Measurements from ENCODE around the gene LIPN.

The LIPN gene

GRCh38 chr10:88786032-88786770 lies 26.4 kb downstream of the LIPN start:
- no peak for DNase-seq

- no peak for DNase-seq
Observed at GRCh38 chr10:88787463-88787862, 27.6 kb downstream of the LIPN start.

DNA sequence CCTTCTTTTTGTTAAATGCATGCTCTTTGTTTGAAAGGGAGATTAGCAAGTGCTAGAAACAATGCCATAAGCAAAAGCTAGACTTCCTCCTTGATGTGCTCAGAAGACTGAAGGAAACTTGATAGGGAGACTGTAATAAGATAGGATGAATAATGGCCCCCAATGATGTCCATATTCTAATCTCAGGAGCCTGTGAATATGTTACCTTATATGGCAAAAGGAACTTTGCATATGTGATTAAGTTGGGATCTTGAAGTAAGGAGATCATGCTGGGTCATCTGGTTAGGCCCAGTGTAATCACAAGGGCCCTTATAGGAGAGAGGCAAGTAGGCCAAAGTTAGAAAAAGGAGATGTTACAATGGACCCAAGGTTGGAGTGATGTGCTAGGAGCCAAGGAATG lies 29.1 kb downstream of the LIPN start:
- no peak for DNase-seq

- no peak for DNase-seq
Observed at GRCh38 chr10:88791924-88792323, 32.1 kb downstream of the LIPN start.

GRCh38 chr10:88792661-88793060 lies 32.8 kb downstream of the LIPN start:
- DNase-seq, result no peak

GRCh38 chr10:88793712-88794299 lies 34.0 kb downstream of the LIPN start:
- no peak for DNase-seq

DNA sequence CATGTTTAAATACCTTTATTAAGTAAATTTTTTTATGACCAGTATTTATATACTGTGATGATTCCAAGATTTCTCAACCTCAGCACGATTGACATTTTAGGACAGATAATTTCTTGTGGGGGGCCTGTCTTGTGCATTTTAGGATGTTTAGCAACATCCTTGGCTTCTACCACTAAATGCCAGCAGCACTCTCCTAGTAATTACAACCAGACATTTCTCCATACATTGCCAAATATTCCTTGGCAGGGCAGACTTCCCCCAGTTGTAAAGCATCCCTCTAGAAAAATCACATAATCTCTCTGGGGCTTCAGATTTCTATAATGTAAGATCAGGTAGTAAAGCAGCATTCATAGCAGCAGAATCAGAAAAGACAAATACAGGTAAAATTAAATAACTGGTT lies 34.9 kb downstream of the LIPN start:
- DNase-seq, result no peak

GRCh38 chr10:88800152-88801125 lies 40.6 kb downstream of the LIPN start:
- no peak for DNase-seq

DNA sequence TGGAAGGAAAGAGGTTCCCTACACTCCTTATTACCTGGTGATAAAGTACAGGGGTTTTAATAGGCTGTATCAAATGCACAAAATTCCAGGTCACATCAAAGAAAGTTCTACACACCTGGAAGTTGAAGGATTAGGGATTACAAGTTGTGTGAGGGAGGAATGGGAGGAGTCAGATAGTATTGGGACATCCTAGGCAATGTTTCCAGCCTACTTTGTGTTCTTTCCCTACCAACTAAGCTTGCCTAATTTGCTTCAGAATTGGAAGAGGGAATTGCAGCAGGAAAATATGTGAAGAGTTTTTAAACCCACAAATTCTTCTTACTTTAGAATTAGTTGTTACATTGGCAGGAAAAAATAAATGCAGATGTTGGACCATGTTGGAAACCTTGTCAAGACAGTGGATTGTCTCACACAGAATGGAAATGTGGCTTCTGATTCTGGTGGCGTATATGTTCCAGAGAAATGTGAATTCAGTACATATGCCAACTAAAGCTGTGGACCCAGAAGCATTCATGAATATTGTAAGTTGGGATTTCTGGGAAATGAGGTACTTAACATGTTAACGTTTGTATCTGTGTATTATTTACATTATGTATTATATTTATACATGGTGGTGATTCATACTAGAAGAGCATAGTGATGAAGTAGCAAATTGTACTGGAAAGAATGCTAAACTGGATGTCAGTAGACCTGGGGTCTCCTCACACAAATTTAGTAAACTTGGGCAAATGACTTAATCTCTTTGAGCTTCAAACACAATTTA lies 42.9 kb downstream of the LIPN start, which contains the start of gene LIPM:
TSS of gene LIPM (plus strand) at position 208 of the 763 bp plus-strand sequence. CDS start at position 375, 167 bp downstream.
- no peak for DNase-seq

GRCh38 chr10:88803641-88804040 lies 43.8 kb downstream of the LIPN start:
- DNase-seq, result no peak

GRCh38 chr10:88804083-88804812 lies 44.4 kb downstream of the LIPN start:
- no peak for DNase-seq

GRCh38 chr10:88805361-88805760 lies 45.5 kb downstream of the LIPN start:
- no peak for DNase-seq

GRCh38 chr10:88805924-88806323 lies 46.1 kb downstream of the LIPN start:
- DNase-seq, result no peak

DNA sequence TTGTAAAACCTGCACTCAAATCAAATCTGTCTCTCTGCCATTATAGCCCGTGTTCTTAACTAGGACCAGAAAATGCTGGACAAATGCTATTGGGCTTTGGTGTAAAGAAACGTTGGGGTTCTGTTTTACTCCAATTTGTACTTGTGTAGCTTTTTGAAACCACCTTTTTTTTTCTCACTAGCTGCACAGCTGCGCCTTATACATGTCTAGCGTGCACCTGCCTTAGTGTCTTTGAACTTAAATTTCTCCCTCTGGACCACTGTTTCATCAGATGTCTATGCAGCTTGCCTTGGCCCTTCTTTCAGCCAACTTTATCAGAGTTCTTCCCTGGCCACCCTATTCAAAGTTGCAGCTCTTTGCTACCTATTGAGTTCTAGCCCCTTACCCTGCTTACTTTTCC lies 49.8 kb downstream of the LIPN start:
- DNase-seq, result no peak

DNA sequence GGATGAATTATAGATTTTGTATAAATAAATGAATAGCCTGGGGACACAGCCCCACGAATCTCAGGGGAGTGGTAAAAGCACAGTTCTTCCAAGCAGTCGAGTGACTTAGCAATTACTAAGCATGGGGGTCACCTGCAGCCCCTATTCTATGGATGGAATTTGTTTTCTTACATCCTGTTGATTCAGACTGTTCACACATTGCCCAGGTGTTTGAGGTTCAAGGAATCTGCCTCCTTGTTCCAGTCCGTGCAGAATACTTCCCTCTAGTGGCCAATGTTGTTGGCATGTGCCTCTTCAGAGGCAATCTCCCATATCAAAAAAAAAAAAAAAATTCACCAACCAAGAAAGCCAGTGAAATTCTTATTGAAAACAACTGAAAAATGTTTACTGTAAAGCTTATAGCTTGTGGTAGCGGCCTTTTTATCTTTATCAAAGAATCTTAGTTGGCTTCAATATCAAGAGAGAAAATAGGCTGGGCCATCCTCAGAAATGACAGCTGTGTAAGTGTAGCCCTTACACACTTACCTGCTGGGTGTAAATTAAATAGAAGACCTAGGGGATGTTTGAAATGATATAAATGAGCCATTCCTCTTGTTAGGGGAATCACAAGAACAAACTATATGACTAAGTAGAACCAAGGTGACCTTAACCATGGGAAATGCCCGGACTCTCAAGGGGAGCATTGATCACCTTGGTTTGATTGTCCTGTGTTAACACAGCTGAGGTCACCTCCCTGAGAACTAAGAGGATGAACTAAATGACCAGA lies 50.6 kb downstream of the LIPN start:
- no peak for DNase-seq

GRCh38 chr10:88813200-88813599 lies 53.4 kb downstream of the LIPN start:
- DNase-seq, result no peak

DNA sequence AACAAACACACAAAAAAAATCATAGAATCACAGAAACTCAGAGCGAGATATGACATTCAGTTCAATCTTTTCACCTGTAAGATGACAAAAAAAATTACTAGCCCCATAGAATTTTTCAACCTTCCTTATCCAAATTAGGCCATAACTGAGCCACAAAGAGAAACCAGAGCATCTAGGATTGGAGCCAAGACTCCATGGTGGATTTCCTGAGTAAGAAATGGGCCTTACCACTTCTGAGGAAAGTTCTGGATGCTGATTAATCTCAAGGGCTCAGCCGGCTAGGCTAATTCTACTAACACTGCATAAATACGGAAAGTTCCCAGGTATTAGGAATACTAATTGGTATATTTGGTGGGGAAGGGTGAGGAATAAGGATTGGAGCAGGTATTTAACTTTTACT lies 59.5 kb downstream of the LIPN start:
- no peak for DNase-seq

- DNase-seq, result no peak
Observed at GRCh38 chr10:88820748-88821401, 61.1 kb downstream of the LIPN start.

- no peak for DNase-seq
Observed at GRCh38 chr10:88826388-88826787, 66.6 kb downstream of the LIPN start.

- DNase-seq, result no peak
Observed at GRCh38 chr10:88827671-88828070, 67.9 kb downstream of the LIPN start.

DNA sequence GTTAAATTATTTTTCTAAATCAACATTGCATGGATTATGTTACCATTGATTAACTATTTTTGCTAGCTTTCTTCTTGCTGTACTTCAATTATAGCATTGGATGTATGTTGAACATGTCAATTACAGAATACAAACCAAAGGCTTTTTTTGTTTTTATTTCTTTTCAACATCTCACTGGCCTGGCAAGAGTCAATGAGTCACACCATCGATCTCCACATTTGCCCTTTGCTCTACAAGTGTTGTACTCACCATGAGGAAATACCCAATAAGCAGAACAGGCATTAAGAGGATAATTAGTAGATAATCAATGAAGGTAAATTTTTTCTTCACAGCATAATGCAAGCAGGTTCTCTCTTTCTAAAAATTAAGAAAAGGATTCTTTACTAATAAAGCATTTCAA lies 68.5 kb downstream of the LIPN start:
- no peak for DNase-seq
